Hindlimb muscle (tissue), 1 donor: ENCODE measurements around the gene PHRF1. TPM values are rescaled to one million over a fixed set of nuclear protein-coding genes. Genes with fewer than 3 reads are reported as not detected.
"Not testable (repeated sequence)": the region's sequence is repeated elsewhere in the genome, so short reads cannot be mapped to it uniquely, and the experiment has no call there.

Experiments
- DNase-seq: peaks from one replicate; pipeline ENCODE4 v3.0.0-alpha.2; 2013
- polyA plus RNA-seq: library from polyadenylated mRNA; unstranded; fragments of 120-200 nt; gene quantifications from one replicate; pipeline ENCODE4 v1.2.1, GENCODE V29; 2013; ENCODE audit not compliant: insufficient read length

The PHRF1 gene
- polyA plus RNA-seq, 1 donor = 21.3 TPM

DNA sequence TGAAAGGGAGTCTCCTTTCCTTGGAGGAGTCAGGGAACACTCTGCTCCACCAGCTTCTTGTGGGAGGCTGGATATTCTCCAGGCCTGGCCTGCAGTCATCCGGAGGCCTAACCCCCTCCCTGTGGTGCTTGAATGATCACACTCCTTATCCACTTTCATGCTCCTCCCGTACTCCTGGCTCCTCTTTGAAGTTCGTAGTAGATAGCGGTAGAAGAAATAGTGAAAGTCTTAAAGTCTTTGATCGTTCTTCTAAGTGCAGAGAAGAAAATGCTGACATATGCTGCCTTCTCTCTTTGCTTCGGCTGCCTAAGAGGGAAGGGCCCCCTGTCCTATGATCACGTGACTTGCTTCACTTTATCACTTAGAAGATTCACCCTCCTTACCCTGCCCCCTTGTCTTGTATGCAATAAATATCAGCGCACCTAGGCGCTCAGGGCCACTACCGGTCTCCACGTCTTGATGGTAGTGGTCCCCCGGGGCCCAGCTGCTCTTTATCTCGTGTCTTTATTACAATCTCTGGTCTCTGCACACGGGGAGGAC lies 2.2 kb upstream of the PHRF1 start:
- DNase-seq = not testable (repeated sequence)

DNA sequence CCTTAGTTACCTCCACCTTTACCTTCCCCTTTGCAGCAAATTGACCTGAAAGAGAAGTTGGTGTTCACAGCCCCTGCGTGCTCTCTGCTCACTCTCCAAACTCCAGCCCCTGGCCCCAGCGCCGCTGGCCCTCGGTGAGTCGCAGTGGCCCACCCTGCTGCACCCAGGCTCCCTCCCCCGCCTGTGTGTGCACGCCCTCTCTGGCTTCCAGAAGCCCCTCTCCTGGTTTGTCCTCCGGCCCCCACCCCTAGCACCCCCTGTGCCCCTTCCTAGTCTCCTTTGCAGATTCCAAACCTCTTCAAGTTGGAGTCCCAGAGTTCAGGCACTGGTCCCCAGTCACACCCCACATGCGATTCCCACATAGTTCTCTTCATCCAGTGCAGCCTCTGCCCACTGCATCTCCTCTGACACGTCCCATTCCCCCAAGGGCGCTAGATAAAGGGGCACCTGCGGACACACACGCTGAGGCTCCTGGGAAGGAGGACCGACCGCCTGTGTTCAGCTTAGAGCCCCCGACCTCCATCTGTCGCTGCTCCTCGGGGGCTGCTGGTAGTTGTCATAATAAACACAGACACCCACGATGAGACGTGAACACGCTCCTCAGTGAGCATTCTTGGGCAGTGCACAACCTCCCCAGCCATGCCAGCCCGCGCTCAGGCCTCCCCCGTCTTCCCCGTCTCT lies 1.5 kb upstream of the PHRF1 start:
- no peak for DNase-seq

- no peak for DNase-seq
These were observed 816 bp upstream of the PHRF1 start for GRCh38 chr11:575313-575995.

DNA sequence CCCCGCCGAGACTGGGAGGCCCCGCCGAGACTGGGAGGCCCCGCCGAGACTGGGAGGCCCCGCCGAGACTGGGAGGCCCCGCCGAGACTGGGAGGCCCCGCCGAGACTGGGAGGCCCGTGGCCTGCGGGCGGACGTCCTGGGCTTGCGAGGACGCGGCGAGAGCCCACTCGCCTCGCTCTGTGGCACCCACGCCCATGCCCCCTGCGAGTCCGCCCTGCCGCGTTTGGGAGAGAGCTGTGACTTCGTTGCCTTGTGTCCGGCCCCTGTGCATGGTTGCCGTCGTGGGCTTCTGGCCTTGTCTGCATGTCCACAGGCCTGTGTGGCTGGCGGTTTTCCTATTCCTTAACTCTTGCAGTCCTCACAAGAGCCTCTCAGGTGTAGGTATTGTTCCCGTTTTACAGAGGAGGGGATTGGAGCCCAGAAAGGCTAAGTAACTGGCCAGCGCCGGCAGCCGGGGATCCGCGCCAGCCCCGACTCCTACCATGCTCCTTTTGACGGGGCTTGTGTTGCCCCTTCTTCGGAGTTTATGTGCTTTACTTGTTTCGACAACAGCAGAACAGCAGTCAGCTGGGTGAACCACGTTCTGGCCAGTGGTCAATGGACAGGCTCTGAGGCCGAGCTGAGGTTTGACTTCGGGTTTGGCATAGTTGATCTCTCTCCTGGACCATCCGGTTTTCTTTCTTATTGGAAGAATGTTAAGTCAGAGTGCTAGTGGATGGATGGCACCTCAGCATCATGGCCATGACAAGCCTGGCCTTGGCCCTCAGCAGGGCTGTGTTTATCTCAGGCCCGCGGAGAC lies 741 bp downstream of the PHRF1 start:
- no peak for DNase-seq

DNA sequence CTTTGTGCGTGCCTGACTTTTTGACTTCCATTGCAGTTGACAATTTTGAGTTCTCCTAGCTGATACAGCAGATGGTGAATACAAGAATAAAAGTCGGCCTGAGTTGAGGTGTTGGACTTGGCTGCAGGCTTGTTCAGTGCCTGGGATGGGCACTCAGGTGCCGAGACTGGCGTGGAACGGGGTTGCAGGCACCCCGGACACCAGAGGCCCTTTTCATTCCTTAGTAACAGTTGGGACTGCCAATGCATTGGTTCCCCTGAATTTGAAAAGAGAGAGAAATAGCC lies 1.3 kb downstream of the PHRF1 start:
- DNase-seq = no peak

- no peak for DNase-seq
These were observed 2.2 kb downstream of the PHRF1 start for GRCh38 chr11:578276-579035.

DNA sequence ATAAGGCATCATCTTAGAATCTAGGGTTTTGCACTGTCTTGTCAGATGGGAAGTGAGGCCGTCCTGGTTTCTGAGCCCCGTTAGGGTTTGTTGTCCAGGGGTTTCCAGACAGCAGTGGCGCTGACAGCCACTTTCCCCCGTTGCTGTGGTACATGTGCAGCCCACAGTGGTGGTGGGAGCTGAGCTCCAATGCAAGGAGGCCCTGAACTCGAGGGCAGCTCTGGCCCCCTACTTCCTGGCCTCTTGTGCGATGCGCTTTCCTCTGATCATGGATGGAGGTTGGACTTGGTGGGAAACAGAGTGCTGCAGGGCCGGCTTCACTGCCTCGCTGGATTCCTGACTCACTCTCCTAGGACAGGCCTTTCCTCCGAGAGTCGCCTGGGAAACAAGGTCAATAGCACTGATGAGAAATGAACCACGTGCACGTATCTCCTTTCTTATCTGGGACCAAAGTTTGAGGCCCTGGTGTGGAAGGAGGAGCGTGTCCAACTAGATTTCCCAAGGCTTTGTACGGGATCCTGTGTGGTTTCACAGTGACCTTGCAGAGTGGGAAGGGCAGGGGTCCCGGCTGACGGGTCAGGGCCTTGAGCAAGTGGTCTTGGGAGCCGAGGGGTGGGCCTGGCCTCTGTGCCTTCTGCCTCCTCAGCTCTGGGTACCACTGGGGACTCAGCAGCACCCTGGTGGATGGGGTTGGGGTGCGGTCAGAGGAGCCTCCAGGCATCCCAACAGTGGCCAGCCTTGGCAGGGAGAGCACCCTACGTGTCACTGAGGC lies 3.7 kb downstream of the PHRF1 start:
- DNase-seq = no peak

DNA sequence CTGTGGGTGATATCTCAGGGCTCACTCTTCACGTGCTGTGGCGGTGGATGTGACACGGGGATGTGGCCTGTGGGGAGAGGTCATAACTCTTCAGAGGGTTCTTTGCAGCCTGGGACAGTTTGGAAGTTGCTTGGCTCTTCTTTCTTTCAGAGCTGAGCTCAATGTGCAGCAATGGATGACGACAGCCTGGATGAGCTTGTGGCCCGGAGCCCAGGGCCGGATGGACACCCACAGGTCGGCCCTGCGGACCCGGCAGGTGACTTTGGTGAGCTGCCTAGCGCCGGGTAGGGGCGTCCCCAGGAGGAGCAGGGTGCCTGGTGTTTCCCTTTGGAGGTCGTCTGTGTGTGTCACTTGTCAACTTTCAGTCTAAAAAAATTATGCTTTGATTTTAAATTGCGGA lies 5.1 kb downstream of the PHRF1 start:
- DNase-seq = no peak

DNA sequence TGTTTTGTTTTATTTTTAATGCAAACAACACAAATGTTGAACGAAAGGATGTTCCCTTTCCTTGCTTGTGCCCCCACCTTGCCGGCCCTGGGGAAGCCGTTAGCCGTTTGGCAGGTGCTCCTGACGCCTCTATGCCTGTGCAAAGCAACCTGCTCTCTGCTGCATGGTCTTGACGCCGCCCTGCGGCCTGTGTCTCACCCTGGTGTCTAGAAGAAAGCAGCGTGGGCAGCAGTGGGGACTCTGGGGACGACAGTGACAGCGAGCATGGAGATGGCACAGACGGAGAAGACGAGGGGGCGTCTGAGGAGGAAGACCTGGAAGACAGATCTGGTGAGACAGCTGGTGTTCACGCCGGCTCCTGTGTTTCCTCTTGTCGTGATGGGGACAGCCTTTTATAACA lies 5.5 kb downstream of the PHRF1 start:
- no peak for DNase-seq

DNA sequence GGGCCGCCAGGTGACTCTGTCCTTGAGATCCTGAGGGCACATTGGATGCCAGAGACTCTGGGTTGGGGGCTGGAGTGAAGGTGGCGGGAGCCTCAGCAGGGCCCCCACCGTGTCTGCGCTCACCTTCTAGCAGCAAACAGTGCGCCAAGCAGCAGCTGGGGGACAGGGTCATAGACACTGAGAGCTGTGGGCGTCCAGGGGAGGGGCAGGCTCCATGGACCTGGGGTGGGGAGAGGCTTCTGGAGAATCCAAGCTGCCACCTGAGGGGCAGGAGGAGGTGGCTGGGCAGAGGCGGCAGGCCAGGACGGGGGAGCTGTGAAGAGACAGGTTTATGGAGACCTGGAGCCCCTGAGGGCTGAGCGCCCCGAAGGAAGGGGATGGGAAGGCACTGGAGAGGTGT lies 8.0 kb downstream of the PHRF1 start:
- no peak for DNase-seq

DNA sequence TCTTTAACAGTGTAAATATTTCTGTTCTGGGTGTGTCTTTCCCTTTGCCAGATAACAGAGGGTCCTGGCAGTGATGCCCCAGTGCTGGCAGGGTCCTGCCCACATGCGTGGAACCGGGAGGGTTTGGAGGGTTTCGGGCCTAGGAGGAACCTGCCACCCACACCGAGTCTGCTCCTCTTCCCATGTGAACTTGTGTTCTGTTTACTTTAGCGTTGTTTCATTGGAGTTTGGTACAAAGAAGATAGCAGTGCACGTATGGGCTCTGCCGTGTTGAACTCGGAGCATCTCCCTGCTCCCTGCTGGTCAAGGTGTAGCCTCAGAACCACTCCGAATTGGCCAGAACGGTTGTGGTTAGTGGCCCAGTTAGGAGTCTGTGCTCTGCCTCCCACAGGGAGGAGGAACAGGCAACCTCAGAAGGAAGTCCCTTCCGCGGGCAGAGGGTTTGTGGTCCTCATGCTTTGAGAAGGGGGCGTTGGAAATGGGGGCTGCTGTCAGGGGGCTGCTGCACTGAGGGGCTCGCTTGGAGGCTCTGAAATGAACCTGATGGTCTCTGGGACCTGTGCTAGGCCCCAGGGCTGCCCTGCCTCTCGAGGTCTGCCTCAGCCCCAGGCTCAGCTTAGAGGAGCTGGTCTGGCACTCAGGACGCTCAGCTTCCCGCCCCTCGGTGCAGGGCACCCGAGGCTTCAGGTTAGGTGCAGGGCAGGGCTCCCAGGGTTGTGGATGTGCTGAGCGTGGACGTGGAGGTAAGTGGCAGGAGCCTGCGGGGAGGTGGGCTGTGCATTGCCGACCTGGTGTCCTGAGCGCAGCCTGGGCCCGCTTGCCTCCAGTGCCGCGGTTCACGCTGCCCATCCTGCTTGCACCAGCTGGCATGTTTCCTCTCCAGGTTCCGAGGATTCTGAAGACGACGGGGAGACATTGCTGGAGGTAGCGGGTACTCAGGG lies 10.4 kb downstream of the PHRF1 start:
- no peak for DNase-seq

DNA sequence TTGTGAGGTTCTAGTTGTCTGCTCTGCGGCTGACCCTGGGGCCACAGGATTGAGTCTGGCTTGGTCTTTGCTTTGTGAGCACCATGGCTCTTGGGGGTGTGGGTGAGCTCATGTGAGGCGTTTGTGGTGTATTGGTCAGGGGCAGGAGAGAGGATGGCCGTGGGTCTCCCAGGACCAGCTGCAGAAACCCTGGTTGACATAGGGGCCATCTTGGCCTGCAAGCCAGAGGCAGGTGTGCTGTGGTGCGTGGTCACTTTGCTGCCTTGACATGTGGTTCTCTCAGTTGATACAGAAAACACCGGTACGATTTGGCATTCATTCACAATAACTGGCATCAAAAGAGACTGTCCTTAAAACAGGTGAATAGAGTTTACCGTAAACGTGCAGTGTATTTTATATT lies 11.3 kb downstream of the PHRF1 start:
- no peak for DNase-seq

DNA sequence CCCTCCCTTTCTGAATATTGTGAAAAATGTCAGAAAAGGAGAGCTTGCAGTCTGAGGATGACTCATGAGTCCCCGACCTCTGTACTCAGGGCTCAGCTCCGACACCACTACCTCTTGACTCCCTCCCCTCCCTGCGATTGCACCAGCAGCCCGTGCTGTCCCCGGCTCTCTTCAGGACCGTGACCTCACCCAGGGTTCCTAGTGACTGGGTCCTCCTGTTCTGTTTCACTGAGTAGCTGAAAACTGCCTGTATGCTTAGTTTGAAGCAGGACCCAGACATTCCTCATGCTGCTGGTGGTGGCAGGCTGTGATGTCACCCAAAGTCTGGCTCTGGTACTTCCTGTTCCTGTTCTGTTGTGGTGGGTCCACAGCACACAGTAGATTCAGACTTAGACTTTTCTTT lies 11.7 kb downstream of the PHRF1 start:
- DNase-seq = no peak

DNA sequence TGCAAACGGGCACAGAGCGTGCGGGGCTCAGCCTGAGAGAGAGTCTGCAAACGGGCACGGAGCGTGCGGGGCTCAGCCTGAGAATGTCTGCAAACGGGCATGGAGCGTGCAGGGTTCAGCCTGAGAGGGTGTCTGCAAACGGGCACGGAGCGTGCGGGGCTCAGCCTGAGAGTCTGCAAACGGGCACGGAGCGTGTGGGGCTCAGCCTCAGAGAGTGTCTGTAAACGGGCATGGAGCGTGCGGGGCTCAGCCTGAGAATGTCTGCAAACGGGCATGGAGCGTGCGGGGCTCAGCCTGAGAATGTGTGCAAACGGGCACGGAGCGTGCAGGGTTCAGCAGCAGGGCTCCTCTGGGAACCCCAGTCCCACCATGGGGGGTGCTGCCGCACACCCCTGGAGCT lies 13.5 kb downstream of the PHRF1 start:
- DNase-seq = no peak

DNA sequence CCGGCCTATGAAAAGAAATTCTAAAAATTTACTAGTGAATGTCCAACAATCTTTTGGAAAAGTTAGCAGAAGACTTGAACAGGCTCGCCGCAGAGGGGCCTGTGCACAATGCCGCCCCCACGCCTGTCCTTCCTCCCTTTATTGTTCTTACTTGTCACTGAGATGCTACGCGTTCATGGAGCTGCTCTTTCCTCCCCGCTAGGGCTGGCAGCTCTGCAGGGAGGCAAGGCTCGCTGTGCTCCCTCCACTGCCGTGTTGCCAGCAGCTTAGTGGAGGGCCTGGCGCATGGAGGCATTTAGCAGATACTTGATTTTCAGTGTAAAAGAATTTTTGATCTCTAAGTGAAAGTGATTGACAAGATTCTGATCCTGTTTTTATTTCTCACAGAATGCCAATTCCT lies 14.7 kb downstream of the PHRF1 start:
- DNase-seq = no peak

- DNase-seq = no peak
These were observed 16.2 kb downstream of the PHRF1 start for GRCh38 chr11:592501-592900.

DNA sequence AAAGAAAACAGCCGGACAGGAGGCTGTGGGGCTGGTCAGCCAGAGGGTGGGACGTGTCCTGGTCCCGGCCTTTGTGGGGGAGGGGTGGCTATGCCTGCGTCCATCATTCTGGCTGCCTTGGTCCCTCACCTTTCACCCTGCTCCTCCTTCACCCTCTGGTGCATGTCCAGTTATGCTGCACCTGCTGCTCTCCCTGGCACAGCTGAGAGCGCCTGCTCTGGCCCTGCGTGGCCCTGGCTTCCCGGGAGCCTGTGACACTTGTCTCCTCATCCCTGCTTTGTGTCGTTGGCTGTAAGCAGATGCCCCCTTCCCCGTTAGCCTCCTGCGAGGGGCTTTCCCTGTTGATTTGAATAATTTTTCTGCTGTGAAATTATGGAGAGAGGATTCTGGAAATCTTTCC lies 16.6 kb downstream of the PHRF1 start:
- no peak for DNase-seq

- DNase-seq = no peak
These were observed 17.1 kb downstream of the PHRF1 start for GRCh38 chr11:593347-593746.

- no peak for DNase-seq
These were observed 19.1 kb downstream of the PHRF1 start for GRCh38 chr11:595400-595799.

- no peak for DNase-seq
These were observed 20.1 kb downstream of the PHRF1 start for GRCh38 chr11:596374-596773.

DNA sequence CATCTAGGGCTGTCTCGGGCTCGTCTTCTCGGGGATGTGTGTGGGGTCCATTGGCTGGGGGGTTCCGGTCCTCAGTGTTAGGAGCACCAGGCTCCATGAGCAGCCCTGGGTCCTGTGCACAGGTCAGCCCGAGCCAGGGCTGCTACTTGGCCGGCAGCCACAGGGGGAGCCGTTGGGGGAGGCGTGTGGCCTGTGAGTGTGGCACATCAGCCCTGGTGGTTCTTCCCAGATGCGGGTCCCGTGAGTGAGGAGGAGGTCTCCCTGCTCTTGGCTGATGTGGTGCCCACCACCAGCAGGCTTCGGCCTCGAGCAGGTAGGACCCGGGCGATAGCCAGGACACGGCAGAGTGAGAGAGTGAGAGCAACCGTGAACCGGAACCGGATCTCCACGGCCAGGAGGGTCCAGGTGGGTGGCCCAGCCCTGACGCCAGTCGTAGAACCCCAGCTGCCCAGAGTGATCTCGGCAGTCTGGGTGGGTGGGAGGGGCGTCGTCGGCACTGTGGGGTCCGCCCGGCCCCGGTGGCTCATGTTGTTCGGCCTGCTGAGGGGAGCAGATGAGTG lies 21.0 kb downstream of the PHRF1 start:
- DNase-seq = no peak
